Fibroblast of lung (primary cell): ENCODE data around the gene DAAM1. TPM values are rescaled to one million over a fixed set of nuclear protein-coding genes. Genes with fewer than 3 reads are reported as not detected.

Experiments
- DNase-seq, 2 donors: peaks; one replicate each; pipeline versions ENCODE4 v3.0.0 to v3.0.0-alpha.2; 2010; ENCODE audit warnings: low read depth in 2 of 2
- H2AFZ ChIP-seq: 2 replicates; pipeline ENCODE4 v1.5.1; 2012; ENCODE audit warnings: low read length, control low read depth, inconsistent platforms
- H3K27ac ChIP-seq: 2 replicates; pipeline ENCODE4 v1.5.1; 2011; ENCODE audit warnings: low read length, control low read depth; ENCODE audit not compliant: insufficient read depth
- H3K27me3 ChIP-seq: 2 replicates; pipeline ENCODE4 v1.5.1; 2011; ENCODE audit warnings: mild to moderate bottlenecking, low read length; ENCODE audit not compliant: control insufficient read depth, insufficient read depth
- H3K36me3 ChIP-seq: 2 replicates; pipeline ENCODE4 v1.5.1; 2011; ENCODE audit warnings: low read length; ENCODE audit not compliant: control insufficient read depth, insufficient read depth
- H3K4me1 ChIP-seq: 2 replicates; pipeline ENCODE4 v1.5.1; 2011; ENCODE audit warnings: low read length; ENCODE audit not compliant: control insufficient read depth, insufficient read depth; ENCODE audit errors: extremely low read depth
- H3K4me2 ChIP-seq: 2 replicates; pipeline ENCODE4 v1.5.1; 2011; ENCODE audit warnings: low read length, control low read depth; ENCODE audit not compliant: insufficient read depth; ENCODE audit errors: extremely low read depth
- H3K4me3 ChIP-seq, 4 experiments: fragments of 200-600 bp in 1 of 4; sonication (generic) in 1 of 4; replicated peaks in 1 of 4; 2 replicates each; pipeline ENCODE4 v1.5.1; 2011 to 2016; ENCODE audit warnings: low read length in 4 of 4, low read depth in 3 of 4, mild to moderate bottlenecking in 3 of 4, control low read depth in 2 of 4, inconsistent platforms in 1 of 4, mixed read lengths in 1 of 4; ENCODE audit not compliant: insufficient read depth in 1 of 4; ENCODE audit errors: control extremely low read depth in 1 of 4
- H3K79me2 ChIP-seq: 2 replicates; pipeline ENCODE4 v1.5.1; 2012; ENCODE audit warnings: mild to moderate bottlenecking, low read length, inconsistent platforms; ENCODE audit not compliant: control insufficient read depth, insufficient read depth
- H3K9ac ChIP-seq: 2 replicates; pipeline ENCODE4 v1.5.1; 2011; ENCODE audit warnings: mild to moderate bottlenecking, low read length, control low read depth; ENCODE audit not compliant: insufficient read depth
- H3K9me3 ChIP-seq: 2 replicates; pipeline ENCODE4 v1.5.1; 2012; ENCODE audit warnings: low read depth, low read length; ENCODE audit not compliant: control insufficient read depth, insufficient read depth
- H4K20me1 ChIP-seq: 2 replicates; pipeline ENCODE4 v1.5.1; 2011; ENCODE audit warnings: low read length; ENCODE audit not compliant: control insufficient read depth, insufficient read depth; ENCODE audit errors: extremely low read depth
- CTCF ChIP-seq, 2 donors: IDR thresholded peaks in 1 of 2; conservative IDR thresholded peaks in 1 of 2; 1 replicate in 1 of 2; 2 replicates in 1 of 2; pipeline ENCODE4 v1.5.1; 2011 to 2012; ENCODE audit warnings: low read length in 2 of 2, control low read depth in 1 of 2, inconsistent platforms in 1 of 2, low read depth in 1 of 2, mild to moderate bottlenecking in 1 of 2
- EZH2 ChIP-seq: IDR thresholded peaks from 2 replicates; pipeline ENCODE4 v1.5.1; 2012; ENCODE audit warnings: low read length, control low read depth, mild to moderate bottlenecking; ENCODE audit errors: missing control alignments
- polyA plus RNA-seq, 2 donors: library from polyadenylated mRNA; depleted of rRNA in 1 of 2; stranded (reverse) in 1 of 2; unstranded in 1 of 2; fragments of >200 nt; gene quantifications; 2 replicates each; pipeline ENCODE4 v1.2.1, GENCODE V29; 2011 to 2012; ENCODE audit warnings: missing spikeins in 1 of 2
- total RNA-seq: library from RNA; depleted of rRNA; stranded (reverse); fragments of >200 nt; gene quantifications from 2 replicates; pipeline ENCODE4 v1.2.1, GENCODE V29; 2014

Gene DAAM1
- total and polyA plus RNA-seq, 2 donors (not counting 1 experiment from before 2014, with no cell fraction given) = 15.5 to 36.3 TPM

- no peaks in the 10 kb centered on the region for H3K27me3 ChIP-seq
- no peak overlapping the region for H2AFZ ChIP-seq
- no peak overlapping the region for H3K4me3 ChIP-seq
- H3K9me3 ChIP-seq = no peaks in the 10 kb centered on the region
- no peaks in the 10 kb centered on the region for H3K79me2 ChIP-seq
- no peak for DNase-seq
- no peak for TF ChIP-seq EZH2
- no peak for TF ChIP-seq CTCF (conservative IDR thresholded peaks at IDR 0.05 in 1 of 2, IDR thresholded peaks at IDR 0.05 in 1 of 2; ENCODE audit: low read depth in 1 of 2, low read length in 2 of 2)
- H3K9ac ChIP-seq = no peak overlapping the region
- no peak overlapping the region for H3K27ac ChIP-seq
- no peaks in the 10 kb centered on the region for H3K36me3 ChIP-seq
- no peaks in the 10 kb centered on the region for H4K20me1 ChIP-seq
- no peak overlapping the region for H3K4me2 ChIP-seq
- no peaks in the 10 kb centered on the region for H3K4me1 ChIP-seq
These were observed 185.6 kb downstream of the DAAM1 start for GRCh38 chr14:59374048-59374447.

GRCh38 chr14:59376686-59377085, 188.2 kb downstream of the DAAM1 start:
- H3K27me3 ChIP-seq = no peaks in the 10 kb centered on the region
- no peak overlapping the region for H2AFZ ChIP-seq
- DNase-seq = peak in 1 of 2 donors; percentile 30
- H3K4me2 ChIP-seq = no peak overlapping the region
- H3K79me2 ChIP-seq = no peaks in the 10 kb centered on the region
- H3K4me3 ChIP-seq = no peak overlapping the region
- H3K9ac ChIP-seq = no peak overlapping the region
- TF ChIP-seq EZH2 = no peak
- no peak for TF ChIP-seq CTCF (conservative IDR thresholded peaks at IDR 0.05 in 1 of 2, IDR thresholded peaks at IDR 0.05 in 1 of 2; ENCODE audit: low read depth in 1 of 2, low read length in 2 of 2)
- no peaks in the 10 kb centered on the region for H3K9me3 ChIP-seq
- no peaks in the 10 kb centered on the region for H4K20me1 ChIP-seq
- H3K27ac ChIP-seq = no peak overlapping the region
- H3K4me1 ChIP-seq = no peaks in the 10 kb centered on the region
- no peaks in the 10 kb centered on the region for H3K36me3 ChIP-seq

GRCh38 chr14:59377491-59377890, 189.0 kb downstream of the DAAM1 start:
- Histone ChIP-seq H3K27ac (no peak overlapping the region), H3K9me3 (no peaks in the 10 kb centered on the region), H3K36me3 (no peaks in the 10 kb centered on the region), H3K4me3 (no peak overlapping the region), H3K4me2 (no peak overlapping the region), H3K9ac (no peak overlapping the region), H3K79me2 (no peaks in the 10 kb centered on the region), H3K4me1 (no peaks in the 10 kb centered on the region), H4K20me1 (no peaks in the 10 kb centered on the region), H2AFZ (no peak overlapping the region), H3K27me3 (no peaks in the 10 kb centered on the region)
- TF ChIP-seq EZH2 = no peak
- TF ChIP-seq CTCF (conservative IDR thresholded peaks at IDR 0.05 in 1 of 2, IDR thresholded peaks at IDR 0.05 in 1 of 2; ENCODE audit: low read depth in 1 of 2, low read length in 2 of 2) = no peak
- peak in 1 of 2 donors; percentile 37 for DNase-seq
